Sigmoid colon (tissue), 7 donors: ENCODE measurements around the gene GUCA1C. TPM values are rescaled to one million over a fixed set of nuclear protein-coding genes. Genes with fewer than 3 reads are reported as not detected.

Experiments used
- DNase-seq: peaks from one replicate; pipeline ENCODE4 v3.0.0-alpha.2; 2019
- H3K27ac ChIP-seq, 4 donors: fragments of 200-600 bp; sonication (generic); one replicate each; pipeline ENCODE4 v1.5.1; 2016 to 2019; ENCODE audit warnings: mild to moderate bottlenecking in 1 of 4
- H3K27me3 ChIP-seq, 3 donors: fragments of 200-600 bp; sonication (generic); one replicate each; pipeline ENCODE4 v1.5.1; 2019; ENCODE audit warnings: mild to moderate bottlenecking in 1 of 3
- H3K36me3 ChIP-seq, 4 donors: fragments of 200-600 bp; sonication (generic); one replicate each; pipeline ENCODE4 v1.5.1; 2016 to 2019
- H3K4me1 ChIP-seq, 4 donors: fragments of 200-600 bp; sonication (generic); one replicate each; pipeline ENCODE4 v1.5.1; 2017 to 2019
- H3K4me3 ChIP-seq, 4 donors: fragments of 200-600 bp; sonication (generic); one replicate each; pipeline ENCODE4 v1.5.1; 2017 to 2019; ENCODE audit warnings: mild to moderate bottlenecking in 2 of 4, moderate library complexity in 1 of 4
- H3K9me3 ChIP-seq, 4 donors: fragments of 200-600 bp in 3 of 4; sonication (generic) in 3 of 4; one replicate each; pipeline versions ENCODE4 v1.5.1 to v1.6.1; 2013 to 2019
- EP300 ChIP-seq, 4 donors: sonication (generic); formaldehyde crosslinking; IDR thresholded peaks; one replicate each; pipeline ENCODE4 v1.6.1; 2017; ENCODE audit warnings: antibody characterized with exemption in 4 of 4
- POLR2A ChIP-seq, 2 donors: fragments of 450-650 bp; IDR thresholded peaks; one replicate each; pipeline ENCODE4 v1.6.1; 2016; ENCODE audit warnings: antibody characterized with exemption in 2 of 2, mild to moderate bottlenecking in 2 of 2, moderate library complexity in 2 of 2
- POLR2AphosphoS5 ChIP-seq, 4 donors: sonication (generic); formaldehyde crosslinking; IDR thresholded peaks; one replicate each; pipeline ENCODE4 v1.6.1; 2017; ENCODE audit warnings: antibody characterized with exemption in 4 of 4
- WGBS, 2 donors: extraction: QIAGEN DNeasy Blood & Tissue Kit; methylation state at CpG; one replicate each; pipeline ENCODE4 v1.1.7; 2013; 5-methylcytosine and 5-hydroxymethylcytosine counted together
- intact Hi-C: fragments of 100-400 bp; cut with DNase I; formaldehyde crosslinking; loops from one replicate; pipeline ENCODE4 v1.15.1; 2023
- polyA plus RNA-seq, 3 donors: library from polyadenylated mRNA; stranded (reverse); fragments of 200-250 nt; gene quantifications; one replicate each; pipeline ENCODE4 v1.2.3, GENCODE V29; 2013
- total RNA-seq, 4 donors: library from RNA; depleted of rRNA; stranded (reverse); fragments of >200 nt; gene quantifications; one replicate each; pipeline ENCODE4 v1.1.0, GENCODE V29; 2016
- TF ChIP-seq, protein P1 (sequence below), 4 experiments: fragments of 450-650 bp in 3 of 4; fragments of 200-600 bp in 1 of 4; IDR thresholded peaks; one replicate each; pipeline ENCODE4 v1.5.1; 2016 to 2019; ENCODE audit warnings: antibody characterized with exemption in 4 of 4, mild to moderate bottlenecking in 3 of 4, moderate library complexity in 2 of 4
- donor health status: healthy with polysubstance abuse.
- donor health status: Bipolar disorder and iron deficiency.
- donor health status: healthy.

GUCA1C gene
- total and polyA plus RNA-seq, 7 donors: not detected

DNA sequence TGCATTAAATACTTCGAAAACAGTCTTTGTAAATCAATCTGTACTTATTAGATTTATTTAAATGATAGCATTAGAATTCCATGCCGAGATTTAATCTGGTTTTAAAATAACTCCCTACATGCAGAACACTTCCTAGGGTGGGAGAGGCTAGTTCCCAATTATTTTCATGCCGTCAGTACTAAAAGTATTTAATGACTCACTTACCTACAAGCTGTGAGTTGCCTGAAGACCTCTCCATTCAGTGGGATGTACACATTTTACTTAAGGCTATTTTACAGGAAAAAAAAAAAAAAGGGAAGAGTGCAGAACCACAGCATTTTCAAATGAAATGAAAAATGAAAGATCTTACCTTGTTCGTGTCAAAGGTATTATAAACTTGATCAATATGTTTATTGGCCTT is 469 bp downstream of the GUCA1C start:
- no peaks in the 10 kb centered on the region for H3K9me3 ChIP-seq
- WGBS, 2 donors: 81 to 84% methylated on average over 4 of the region's 4 CpGs
- TF ChIP-seq POLR2A (IDR thresholded peaks at IDR 0.05) (no peak), EP300 (IDR thresholded peaks at IDR 0.05) (no peak), POLR2AphosphoS5 (IDR thresholded peaks at IDR 0.05) (no peak)
- TF ChIP-seq, protein P1, sequence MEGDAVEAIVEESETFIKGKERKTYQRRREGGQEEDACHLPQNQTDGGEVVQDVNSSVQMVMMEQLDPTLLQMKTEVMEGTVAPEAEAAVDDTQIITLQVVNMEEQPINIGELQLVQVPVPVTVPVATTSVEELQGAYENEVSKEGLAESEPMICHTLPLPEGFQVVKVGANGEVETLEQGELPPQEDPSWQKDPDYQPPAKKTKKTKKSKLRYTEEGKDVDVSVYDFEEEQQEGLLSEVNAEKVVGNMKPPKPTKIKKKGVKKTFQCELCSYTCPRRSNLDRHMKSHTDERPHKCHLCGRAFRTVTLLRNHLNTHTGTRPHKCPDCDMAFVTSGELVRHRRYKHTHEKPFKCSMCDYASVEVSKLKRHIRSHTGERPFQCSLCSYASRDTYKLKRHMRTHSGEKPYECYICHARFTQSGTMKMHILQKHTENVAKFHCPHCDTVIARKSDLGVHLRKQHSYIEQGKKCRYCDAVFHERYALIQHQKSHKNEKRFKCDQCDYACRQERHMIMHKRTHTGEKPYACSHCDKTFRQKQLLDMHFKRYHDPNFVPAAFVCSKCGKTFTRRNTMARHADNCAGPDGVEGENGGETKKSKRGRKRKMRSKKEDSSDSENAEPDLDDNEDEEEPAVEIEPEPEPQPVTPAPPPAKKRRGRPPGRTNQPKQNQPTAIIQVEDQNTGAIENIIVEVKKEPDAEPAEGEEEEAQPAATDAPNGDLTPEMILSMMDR (IDR thresholded peaks at IDR 0.05): no peak
- H3K4me3 ChIP-seq: no peak overlapping the region
- no peaks in the 10 kb centered on the region for H3K4me1 ChIP-seq
- no peaks in the 10 kb centered on the region for H3K27me3 ChIP-seq
- no peak overlapping the region for H3K27ac ChIP-seq
- DNase-seq: no peak
- intact Hi-C loops: no loop called here
- no peaks in the 10 kb centered on the region for H3K36me3 ChIP-seq

DNA sequence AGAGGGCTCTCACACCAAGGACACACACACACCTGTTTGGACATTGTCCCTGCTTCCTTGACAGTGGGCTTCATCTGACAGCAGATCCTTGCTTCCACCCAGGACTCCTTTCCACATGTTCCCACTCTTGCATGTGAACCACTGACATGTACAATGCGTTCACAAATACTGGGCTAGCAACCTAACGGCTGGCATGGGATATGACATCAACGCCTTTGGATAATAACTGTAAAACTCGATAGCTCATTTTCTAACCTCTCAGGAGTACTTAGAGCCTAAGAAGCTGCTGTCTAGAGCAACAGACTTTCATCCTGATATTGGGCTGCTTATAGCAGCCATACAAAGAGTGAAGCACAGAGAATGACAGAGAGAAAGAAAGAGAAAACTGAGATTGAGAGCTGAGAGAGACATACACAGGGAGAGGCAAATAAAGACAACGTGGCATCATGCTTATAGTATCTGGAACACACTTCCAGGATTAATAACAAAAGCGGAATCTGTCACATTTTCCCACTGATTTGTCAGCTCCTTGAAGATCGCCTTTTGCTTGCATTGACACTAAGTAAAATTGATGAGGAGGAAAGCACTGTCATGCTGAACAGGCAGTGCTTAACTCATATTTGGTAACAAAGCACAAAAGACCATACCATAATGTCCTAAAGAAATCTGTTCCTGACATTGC is 1.7 kb downstream of the GUCA1C start:
- intact Hi-C loops: no loop called here
- DNase-seq: no peak
- Histone ChIP-seq H3K27ac (no peak overlapping the region), H3K4me3 (no peak overlapping the region), H3K27me3 (no peaks in the 10 kb centered on the region), H3K9me3 (no peaks in the 10 kb centered on the region), H3K4me1 (no peaks in the 10 kb centered on the region), H3K36me3 (no peaks in the 10 kb centered on the region)
- WGBS, 2 donors: 79 to 81% methylated on average over 7 of the region's 7 CpGs
- TF ChIP-seq, protein P1 (IDR thresholded peaks at IDR 0.05): no peak

DNA sequence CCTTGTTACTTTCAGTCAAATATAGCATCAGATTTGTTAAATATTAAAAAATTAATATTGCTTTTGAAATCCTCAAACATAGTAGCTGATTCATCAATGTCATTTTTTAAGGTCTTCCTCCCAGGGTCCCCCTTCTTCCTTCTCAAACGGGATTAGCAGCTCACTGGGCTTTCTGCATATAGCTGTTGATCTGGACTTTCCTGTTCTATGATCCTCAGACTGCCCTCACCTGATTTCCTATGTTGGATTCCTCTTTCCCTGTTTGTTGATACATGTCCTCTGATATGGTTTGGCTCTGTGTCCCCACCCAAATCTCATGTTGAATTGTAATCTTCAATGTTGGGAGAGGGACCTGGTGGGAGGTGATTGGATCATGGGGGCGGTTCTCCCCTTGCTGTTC is 5.8 kb downstream of the GUCA1C start:
- Histone ChIP-seq H3K4me1 (no peaks in the 10 kb centered on the region), H3K27ac (no peak overlapping the region), H3K9me3 (no peaks in the 10 kb centered on the region), H3K27me3 (no peaks in the 10 kb centered on the region), H3K4me3 (no peak overlapping the region), H3K36me3 (no peaks in the 10 kb centered on the region)
- DNase-seq: no peak
- intact Hi-C loops: no loop called here
- WGBS, 2 donors: 64 to 67% methylated on average over 2 of the region's 2 CpGs
- TF ChIP-seq EP300 (IDR thresholded peaks at IDR 0.05) (no peak), POLR2AphosphoS5 (IDR thresholded peaks at IDR 0.05) (no peak), POLR2A (IDR thresholded peaks at IDR 0.05) (no peak)
- TF ChIP-seq, protein P1 (IDR thresholded peaks at IDR 0.05): no peak

DNA sequence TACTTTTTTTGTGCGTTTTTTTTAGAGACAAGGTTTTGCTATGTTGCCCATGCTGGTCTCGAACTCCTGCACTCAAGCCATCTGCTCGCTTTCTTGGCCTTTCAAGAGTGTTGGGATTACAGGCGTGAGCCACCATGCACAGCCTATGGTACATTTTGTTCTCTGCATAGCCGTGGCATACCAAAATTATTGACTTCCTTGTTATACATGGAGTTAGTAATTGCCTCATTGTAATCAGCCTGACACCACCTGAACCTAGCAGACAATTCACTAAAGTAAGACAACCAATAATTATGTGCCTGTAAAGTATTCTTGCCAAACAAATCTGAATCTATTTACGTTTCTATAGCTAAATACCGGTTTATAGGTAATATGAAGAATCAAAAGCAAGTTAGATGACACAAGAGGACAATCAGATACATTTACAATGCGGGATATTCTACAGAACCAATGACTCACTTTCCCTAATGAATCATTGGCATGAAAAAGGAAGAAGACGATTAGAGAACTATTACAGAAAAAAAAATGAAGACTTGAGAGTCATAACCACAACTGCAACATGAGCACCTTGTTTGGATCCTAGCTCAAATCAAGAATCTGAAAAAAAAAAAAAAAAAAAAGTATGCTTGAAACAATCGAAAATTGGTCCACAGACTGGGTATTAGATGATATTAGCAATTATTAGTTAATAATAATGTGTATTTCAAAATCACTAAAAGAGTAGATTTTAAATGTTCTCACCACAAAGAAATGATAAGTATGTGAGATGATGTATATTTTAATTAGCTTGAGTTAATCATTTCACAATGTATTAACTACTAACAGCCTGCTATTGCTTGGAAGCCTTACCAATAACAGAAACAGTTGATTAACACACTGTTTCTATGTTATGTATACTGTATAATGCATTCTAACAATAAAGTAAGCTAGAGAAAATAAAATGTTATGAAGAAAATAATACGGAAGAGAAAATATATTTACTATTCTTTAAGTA is 7.1 kb downstream of the GUCA1C start:
- no peak for DNase-seq
- intact Hi-C loops: no loop called here
- H3K4me1 ChIP-seq: no peaks in the 10 kb centered on the region
- H3K27me3 ChIP-seq: no peaks in the 10 kb centered on the region
- H3K36me3 ChIP-seq: no peaks in the 10 kb centered on the region
- WGBS, 2 donors: 80 to 83% methylated on average over 11 of the region's 11 CpGs
- no peaks in the 10 kb centered on the region for H3K9me3 ChIP-seq
- TF ChIP-seq POLR2A (IDR thresholded peaks at IDR 0.05): no peak
- TF ChIP-seq POLR2AphosphoS5 (IDR thresholded peaks at IDR 0.05): no peak
- H3K27ac ChIP-seq: no peak overlapping the region
- H3K4me3 ChIP-seq: no peak overlapping the region

DNA sequence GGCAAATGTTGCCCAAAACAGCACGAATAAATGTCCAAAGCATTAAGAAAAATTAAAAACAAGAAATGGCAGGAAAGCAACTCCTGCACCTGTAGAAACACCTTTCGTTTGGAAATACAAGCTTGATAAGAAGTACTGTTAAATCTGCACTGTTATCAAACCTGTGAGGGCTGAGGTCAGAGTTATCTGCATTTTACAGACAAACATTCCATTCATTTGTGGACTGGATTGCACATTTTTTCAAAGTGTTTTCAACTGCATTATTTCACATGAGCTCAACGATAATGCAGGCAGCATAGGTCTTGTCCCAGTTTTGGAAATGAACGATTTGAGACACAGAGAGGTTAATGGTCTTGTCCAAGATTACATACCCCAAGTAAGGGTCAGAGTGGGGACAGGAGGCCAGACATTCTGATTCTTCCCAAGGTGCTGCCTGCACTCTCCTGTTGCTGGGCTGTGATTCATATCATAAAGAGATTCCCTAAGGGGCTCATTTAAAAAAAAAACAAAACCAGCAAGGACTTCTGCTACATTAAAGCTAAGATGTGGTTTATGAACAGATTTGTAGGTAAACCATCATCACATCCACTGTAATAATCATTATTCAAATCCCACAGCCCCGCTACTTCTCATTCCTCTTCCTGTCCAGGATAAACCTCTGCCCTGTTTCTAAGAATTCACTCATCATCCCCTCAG is 13.0 kb downstream of the GUCA1C start:
- TF ChIP-seq EP300 (IDR thresholded peaks at IDR 0.05) (no peak), POLR2A (IDR thresholded peaks at IDR 0.05) (no peak), POLR2AphosphoS5 (IDR thresholded peaks at IDR 0.05) (no peak)
- TF ChIP-seq, protein P1 (IDR thresholded peaks at IDR 0.05): no peak
- H3K36me3 ChIP-seq: no peaks in the 10 kb centered on the region
- WGBS, 2 donors: 25 to 61% methylated on average over 5 of the region's 5 CpGs
- H3K4me3 ChIP-seq: no peak overlapping the region
- intact Hi-C loops: no loop called here
- no peaks in the 10 kb centered on the region for H3K9me3 ChIP-seq
- no peak for DNase-seq
- no peaks in the 10 kb centered on the region for H3K4me1 ChIP-seq
- no peaks in the 10 kb centered on the region for H3K27me3 ChIP-seq
- H3K27ac ChIP-seq: no peak overlapping the region
